Right lobe of liver (tissue), 6 donors: ENCODE measurements around the gene SPAG17. TPM values are rescaled to one million over a fixed set of nuclear protein-coding genes. Genes with fewer than 3 reads are reported as not detected.

Source experiments
- ATAC-seq, 4 donors: fragments of 200-7000 bp; cut with Tn5 transposase; one replicate each; pipeline ENCODE4 v1.9.1; 2020; ENCODE audit warnings: mild to moderate bottlenecking in 4 of 4, moderate library complexity in 4 of 4
- DNase-seq, 3 donors: peaks; one replicate each; pipeline ENCODE4 v3.0.0-alpha.2; 2020
- H3K27ac ChIP-seq, 3 donors: fragments of 200-600 bp; one replicate each; pipeline ENCODE4 v1.8.0; 2022
- H3K27me3 ChIP-seq, 2 donors: fragments of 200-600 bp; one replicate each; pipeline ENCODE4 v1.8.0; 2022
- H3K36me3 ChIP-seq, 4 donors: fragments of 200-600 bp; sonication (generic) in 1 of 4; one replicate each; pipeline versions ENCODE4 v1.5.1 to v1.8.0; 2017 to 2022; ENCODE audit warnings: control low read depth in 1 of 4
- H3K4me1 ChIP-seq, 4 donors: fragments of 200-600 bp; sonication (generic) in 1 of 4; one replicate each; pipeline versions ENCODE4 v1.5.1 to v1.8.0; 2017 to 2022; ENCODE audit warnings: control low read depth in 1 of 4
- H3K4me3 ChIP-seq, 3 donors: fragments of 200-600 bp; one replicate each; pipeline ENCODE4 v1.8.0; 2022
- H3K9me3 ChIP-seq, 4 donors: fragments of 200-600 bp; sonication (generic) in 1 of 4; one replicate each; pipeline versions ENCODE4 v1.5.1 to v1.8.0; 2017 to 2022; ENCODE audit warnings: control low read depth in 1 of 4
- POLR2A ChIP-seq: fragments of 450-650 bp; IDR thresholded peaks from one replicate; pipeline ENCODE4 v1.6.1; 2017; ENCODE audit warnings: antibody characterized with exemption, mild to moderate bottlenecking
- WGBS: methylation state at CpG from one replicate; pipeline ENCODE4 v1.1.6; 2018; ENCODE audit warnings: low coverage, low lambda C conversion rate; ENCODE audit not compliant: insufficient coverage; ENCODE audit errors: missing lambda C conversion rate; 5-methylcytosine and 5-hydroxymethylcytosine counted together
- intact Hi-C, 2 donors: fragments of 100-400 bp; cut with DNase I; formaldehyde crosslinking; loops; one replicate each; pipeline versions ENCODE4 v1.11.2 to v1.14.1; 2022
- total RNA-seq, 6 experiments: library from RNA; depleted of rRNA in 2 of 6; stranded (reverse); fragments of >200 nt in 2 of 6; fragmentation: NEBNext Ultra II Directional in 3 of 6; extraction: Animal tissue kit (Norgen Biotek cat#: 25700) in 3 of 6; gene quantifications; one replicate each; pipeline versions ENCODE4 v1.1.0 to v1.2.4, GENCODE V29; 2016 to 2023
- TF ChIP-seq, protein P1 (sequence below), 4 donors: fragments of 200-600 bp in 3 of 4; fragments of 450-650 bp in 1 of 4; IDR thresholded peaks; one replicate each; pipeline versions ENCODE4 v1.5.1 to v1.8.0; 2016 to 2022; ENCODE audit warnings: antibody characterized with exemption in 4 of 4, mild to moderate bottlenecking in 2 of 4
- donor health status: DM: no; HTN: yes; CAD: no.
- donor health status: DM: no; HTN: no; CAD: no.
- donor health status: DM: no; HTN: no; CAD: no.
- donor health status: DM: no; HTN: yes; CAD: no.
- donor health status: DM: no; HTN: yes; CAD: no.

The SPAG17 gene
- total RNA-seq, 6 experiments from 2014 or later: 0.18 TPM; not detected in 5

DNA sequence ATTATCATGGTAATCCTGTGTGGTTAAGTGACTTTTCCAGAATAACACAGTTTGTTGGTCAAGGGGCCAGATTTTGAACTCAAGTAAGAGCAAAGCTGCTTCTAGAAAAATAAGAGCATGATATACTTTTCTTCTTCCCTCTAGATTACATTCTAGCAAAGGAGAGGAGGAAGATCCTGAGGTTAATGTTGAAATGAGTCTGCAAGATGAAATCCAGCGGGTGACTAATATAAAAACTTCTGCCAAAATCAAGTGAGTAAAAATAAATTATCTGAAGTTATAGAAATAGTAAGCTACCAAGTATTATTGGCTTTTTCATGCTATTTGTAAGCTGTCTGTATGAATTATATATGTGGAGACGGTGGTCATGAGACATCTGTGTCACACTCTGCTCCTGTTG lies 242.7 kb downstream of the SPAG17 start:
- H3K36me3 ChIP-seq: peaks cover 0 to 95% (median 42%) of the 10 kb centered on the region in 4 donors
- ATAC-seq (no peak), DNase-seq (no peak)
- no peak for TF ChIP-seq POLR2A
- TF ChIP-seq, protein P1, sequence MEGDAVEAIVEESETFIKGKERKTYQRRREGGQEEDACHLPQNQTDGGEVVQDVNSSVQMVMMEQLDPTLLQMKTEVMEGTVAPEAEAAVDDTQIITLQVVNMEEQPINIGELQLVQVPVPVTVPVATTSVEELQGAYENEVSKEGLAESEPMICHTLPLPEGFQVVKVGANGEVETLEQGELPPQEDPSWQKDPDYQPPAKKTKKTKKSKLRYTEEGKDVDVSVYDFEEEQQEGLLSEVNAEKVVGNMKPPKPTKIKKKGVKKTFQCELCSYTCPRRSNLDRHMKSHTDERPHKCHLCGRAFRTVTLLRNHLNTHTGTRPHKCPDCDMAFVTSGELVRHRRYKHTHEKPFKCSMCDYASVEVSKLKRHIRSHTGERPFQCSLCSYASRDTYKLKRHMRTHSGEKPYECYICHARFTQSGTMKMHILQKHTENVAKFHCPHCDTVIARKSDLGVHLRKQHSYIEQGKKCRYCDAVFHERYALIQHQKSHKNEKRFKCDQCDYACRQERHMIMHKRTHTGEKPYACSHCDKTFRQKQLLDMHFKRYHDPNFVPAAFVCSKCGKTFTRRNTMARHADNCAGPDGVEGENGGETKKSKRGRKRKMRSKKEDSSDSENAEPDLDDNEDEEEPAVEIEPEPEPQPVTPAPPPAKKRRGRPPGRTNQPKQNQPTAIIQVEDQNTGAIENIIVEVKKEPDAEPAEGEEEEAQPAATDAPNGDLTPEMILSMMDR (IDR thresholded peaks at IDR 0.05): no peak
- 100% methylated on average over 2 of the region's 2 CpGs for WGBS
- H3K27me3 ChIP-seq: no peaks in the 10 kb centered on the region
- no peaks in the 10 kb centered on the region for H3K9me3 ChIP-seq
- no peaks in the 10 kb centered on the region for H3K4me1 ChIP-seq
- no peak overlapping the region for H3K4me3 ChIP-seq
- no peak overlapping the region for H3K27ac ChIP-seq
- intact Hi-C loops: no loop called here

DNA sequence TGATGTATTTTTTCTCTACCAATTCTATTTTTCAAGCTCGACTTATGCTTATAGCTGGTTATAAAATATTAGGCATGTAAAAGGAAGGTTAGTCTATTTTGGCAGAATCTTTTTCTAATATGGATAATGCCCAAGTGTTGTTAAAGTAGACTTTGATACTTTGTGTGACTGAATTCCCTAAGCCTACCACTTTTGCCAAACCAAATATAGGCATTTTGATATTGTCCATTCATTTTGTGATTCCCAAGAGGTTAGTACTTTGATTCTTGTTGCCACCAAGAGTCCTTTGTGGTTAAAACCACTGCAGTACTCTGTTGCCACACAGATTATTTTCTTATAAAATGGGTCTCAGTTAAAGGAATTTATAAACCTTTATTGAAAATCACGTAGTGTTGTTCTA lies 251.3 kb downstream of the SPAG17 start:
- Histone ChIP-seq H3K4me3 (no peak overlapping the region), H3K27me3 (no peaks in the 10 kb centered on the region), H3K27ac (peak overlapping the region in 2 of 3 donors; percentile 22 to 49), H3K9me3 (no peaks in the 10 kb centered on the region), H3K36me3 (peaks cover 0 to 28% (median 6%) of the 10 kb centered on the region in 4 donors), H3K4me1 (peaks cover 0 to 31% (median 8%) of the 10 kb centered on the region in 4 donors)
- intact Hi-C loops: no loop called here
- DNase-seq: no peak
- ATAC-seq: peak; percentile 8 to 28 (median 25)
- WGBS: 66% methylated on average over 2 of the region's 2 CpGs
- TF ChIP-seq, protein P1 (IDR thresholded peaks at IDR 0.05): no peak
- no peak for TF ChIP-seq POLR2A

DNA sequence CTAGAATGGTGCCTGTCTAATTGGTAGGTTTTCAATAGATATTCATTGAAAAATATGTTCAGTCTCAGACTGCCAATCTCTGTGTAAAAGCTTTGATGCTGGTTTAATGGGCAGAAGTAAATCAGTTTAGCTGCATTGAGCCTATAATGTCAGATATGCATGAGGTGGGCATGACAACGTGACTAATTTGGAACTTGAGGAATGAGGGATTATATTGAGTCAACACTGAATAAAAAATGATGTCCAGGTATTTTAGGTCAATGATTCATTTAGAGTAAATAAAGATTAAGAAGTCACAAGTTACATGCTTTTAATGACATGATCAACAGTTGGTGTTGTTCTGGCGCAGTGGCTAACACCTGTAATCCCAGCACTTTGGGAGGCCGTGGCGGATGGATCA lies 252.5 kb downstream of the SPAG17 start:
- intact Hi-C loops: no loop called here
- no peaks in the 10 kb centered on the region for H3K27me3 ChIP-seq
- no peak for TF ChIP-seq POLR2A
- TF ChIP-seq, protein P1 (IDR thresholded peaks at IDR 0.05): no peak
- H3K4me1 ChIP-seq: peaks cover 0 to 41% (median 12%) of the 10 kb centered on the region in 4 donors
- peak in 1 of 3 donors; percentile 18 for DNase-seq
- no peaks in the 10 kb centered on the region for H3K9me3 ChIP-seq
- 72% methylated on average over 4 of the region's 4 CpGs for WGBS
- ATAC-seq: no peak
- no peak overlapping the region for H3K4me3 ChIP-seq
- no peak overlapping the region for H3K27ac ChIP-seq
- peaks cover 0 to 17% (median 5%) of the 10 kb centered on the region in 4 donors for H3K36me3 ChIP-seq

DNA sequence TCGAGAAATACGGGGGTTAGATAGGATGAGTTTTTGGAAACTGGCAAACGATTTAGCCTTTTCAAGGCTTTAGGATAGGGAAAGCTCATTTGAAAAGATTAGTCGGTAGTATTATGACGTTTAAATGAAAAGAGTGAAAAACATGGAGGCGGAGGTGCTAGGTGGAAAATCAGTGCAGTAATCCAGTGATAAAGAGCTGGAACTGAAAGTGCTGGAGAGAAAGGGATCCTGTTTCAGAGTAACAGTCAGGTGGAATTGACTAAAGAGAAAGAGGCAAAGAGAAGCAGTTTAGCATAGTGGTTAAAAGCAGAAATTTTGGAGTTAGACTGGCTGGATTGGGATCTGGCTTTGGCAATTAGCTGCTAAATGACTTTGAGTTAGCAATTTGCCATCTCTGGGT lies 254.5 kb downstream of the SPAG17 start:
- Histone ChIP-seq H3K4me1 (peaks cover 0 to 43% (median 12%) of the 10 kb centered on the region in 4 donors), H3K4me3 (peak overlapping the region; percentile 72 to 94 (median 78)), H3K27ac (peak overlapping the region; percentile 6 to 80 (median 43)), H3K27me3 (no peaks in the 10 kb centered on the region), H3K36me3 (peaks cover 0 to 10% (median 2%) of the 10 kb centered on the region in 4 donors), H3K9me3 (no peaks in the 10 kb centered on the region)
- TF ChIP-seq, protein P1 (IDR thresholded peaks at IDR 0.05): no peak
- TF ChIP-seq POLR2A: no peak
- intact Hi-C loops: no loop called here
- ATAC-seq: no peak
- no peak for DNase-seq
- WGBS: under 1% methylated on average over 6 of the region's 6 CpGs

DNA sequence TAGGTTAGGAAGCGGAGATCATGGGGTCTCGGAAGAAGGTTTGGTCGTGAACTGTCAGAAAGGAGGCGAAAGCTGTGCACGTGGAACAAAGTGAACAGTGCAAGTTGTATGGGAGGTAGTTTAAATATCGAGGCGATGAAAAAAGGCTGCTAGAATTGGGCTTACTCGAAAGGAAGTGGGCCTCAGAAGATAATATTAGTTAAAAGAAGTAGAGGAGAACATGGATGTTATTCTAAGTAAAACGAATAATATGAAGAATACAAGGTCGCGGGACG lies 254.9 kb downstream of the SPAG17 start:
- ATAC-seq (peak in 1 of 4 donors; percentile 0), DNase-seq (no peak)
- under 1% methylated on average over 12 of the region's 12 CpGs for WGBS
- TF ChIP-seq, protein P1 (IDR thresholded peaks at IDR 0.05): no peak
- TF ChIP-seq POLR2A: no peak
- Histone ChIP-seq H3K27me3 (no peaks in the 10 kb centered on the region), H3K36me3 (peaks cover 0 to 9% (median 0%) of the 10 kb centered on the region in 4 donors), H3K9me3 (no peaks in the 10 kb centered on the region), H3K4me3 (peak overlapping the region; percentile 72 to 94 (median 78)), H3K27ac (peak overlapping the region; percentile 37 to 80 (median 43)), H3K4me1 (peaks cover 0 to 43% (median 12%) of the 10 kb centered on the region in 4 donors)
- intact Hi-C loops: no loop called here
